WERI-Rb-1 (cell line): ENCODE measurements around the gene CMSS1.
"Not testable (repeated sequence)": the region's sequence is repeated elsewhere in the genome, so short reads cannot be mapped to it uniquely, and the experiment has no call there.

Source experiments
- DNase-seq: peaks from one replicate; pipeline ENCODE4 v3.0.0-alpha.2; 2020
- H3K27ac ChIP-seq: fragments of 250-450 bp; sonication (Bioruptor Pico); 2 replicates; pipeline ENCODE4 v1.5.1; 2020; ENCODE audit warnings: mild to moderate bottlenecking, moderate library complexity
- H3K27me3 ChIP-seq: fragments of 250-450 bp; sonication (Bioruptor Pico); 2 replicates; pipeline ENCODE4 v1.5.1; 2021; ENCODE audit warnings: mild to moderate bottlenecking, low read depth, moderate library complexity; ENCODE audit not compliant: insufficient read depth, severe bottlenecking
- H3K36me3 ChIP-seq: fragments of 250-450 bp; sonication (Bioruptor Pico); 2 replicates; pipeline ENCODE4 v1.5.1; 2020; ENCODE audit warnings: mild to moderate bottlenecking, moderate library complexity
- H3K4me3 ChIP-seq: 2 replicates; pipeline ENCODE4 v1.5.1; 2011; ENCODE audit warnings: low read depth, mild to moderate bottlenecking, control low read depth, low read length
- H3K9me3 ChIP-seq: fragments of 250-450 bp; sonication (Bioruptor Pico); 2 replicates; pipeline ENCODE4 v1.5.1; 2021; ENCODE audit warnings: mild to moderate bottlenecking, moderate library complexity; ENCODE audit not compliant: severe bottlenecking
- TF ChIP-seq, protein P1 (sequence below): IDR thresholded peaks from 2 replicates; pipeline ENCODE4 v1.5.1; 2011; ENCODE audit warnings: low read depth, mild to moderate bottlenecking, control low read depth, inconsistent platforms, low read length

CMSS1 gene

DNA sequence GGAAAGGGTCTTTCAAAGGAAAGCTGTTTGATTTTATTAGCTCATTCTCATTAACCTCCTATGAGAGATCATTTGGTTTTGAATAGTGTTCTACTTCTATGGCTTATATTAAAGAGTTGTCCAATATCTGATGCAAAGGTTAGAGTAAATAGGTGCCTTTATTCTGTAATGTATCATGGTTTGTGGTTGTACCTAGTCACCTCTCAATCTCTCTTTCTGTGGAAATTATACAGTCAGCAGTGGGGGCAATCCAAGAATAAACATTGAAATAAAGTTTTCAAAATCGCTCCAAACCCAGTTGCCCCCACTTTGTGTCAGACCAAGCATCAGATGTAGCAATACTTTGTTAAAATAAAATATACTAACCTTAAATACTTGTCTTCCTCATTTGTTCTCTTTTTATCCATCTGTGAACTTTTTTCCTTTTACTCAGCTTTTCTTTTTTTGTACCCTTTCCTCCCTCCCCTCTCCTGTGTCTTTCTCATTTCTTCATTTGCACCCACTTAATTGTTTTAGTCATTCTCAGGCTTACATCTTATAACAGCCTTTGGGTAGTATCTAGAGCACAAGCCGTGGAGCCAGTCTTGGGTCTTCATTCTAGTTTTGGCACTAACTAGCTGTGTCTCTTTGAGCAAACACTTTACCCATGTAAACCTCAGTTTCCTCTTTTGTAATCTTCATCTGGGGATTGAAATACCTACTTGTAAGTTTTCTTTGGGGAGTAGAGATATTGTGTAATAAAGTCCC lies 16.7 kb downstream of the CMSS1 start:
- no peaks in the 10 kb centered on the region for H3K36me3 ChIP-seq
- H3K4me3 ChIP-seq, result no peak overlapping the region
- H3K27me3 ChIP-seq, result no peaks in the 10 kb centered on the region
- no peak for DNase-seq
- no peaks in the 10 kb centered on the region for H3K9me3 ChIP-seq
- TF ChIP-seq, protein P1, sequence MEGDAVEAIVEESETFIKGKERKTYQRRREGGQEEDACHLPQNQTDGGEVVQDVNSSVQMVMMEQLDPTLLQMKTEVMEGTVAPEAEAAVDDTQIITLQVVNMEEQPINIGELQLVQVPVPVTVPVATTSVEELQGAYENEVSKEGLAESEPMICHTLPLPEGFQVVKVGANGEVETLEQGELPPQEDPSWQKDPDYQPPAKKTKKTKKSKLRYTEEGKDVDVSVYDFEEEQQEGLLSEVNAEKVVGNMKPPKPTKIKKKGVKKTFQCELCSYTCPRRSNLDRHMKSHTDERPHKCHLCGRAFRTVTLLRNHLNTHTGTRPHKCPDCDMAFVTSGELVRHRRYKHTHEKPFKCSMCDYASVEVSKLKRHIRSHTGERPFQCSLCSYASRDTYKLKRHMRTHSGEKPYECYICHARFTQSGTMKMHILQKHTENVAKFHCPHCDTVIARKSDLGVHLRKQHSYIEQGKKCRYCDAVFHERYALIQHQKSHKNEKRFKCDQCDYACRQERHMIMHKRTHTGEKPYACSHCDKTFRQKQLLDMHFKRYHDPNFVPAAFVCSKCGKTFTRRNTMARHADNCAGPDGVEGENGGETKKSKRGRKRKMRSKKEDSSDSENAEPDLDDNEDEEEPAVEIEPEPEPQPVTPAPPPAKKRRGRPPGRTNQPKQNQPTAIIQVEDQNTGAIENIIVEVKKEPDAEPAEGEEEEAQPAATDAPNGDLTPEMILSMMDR, result no peak
- H3K27ac ChIP-seq, result no peak overlapping the region

DNA sequence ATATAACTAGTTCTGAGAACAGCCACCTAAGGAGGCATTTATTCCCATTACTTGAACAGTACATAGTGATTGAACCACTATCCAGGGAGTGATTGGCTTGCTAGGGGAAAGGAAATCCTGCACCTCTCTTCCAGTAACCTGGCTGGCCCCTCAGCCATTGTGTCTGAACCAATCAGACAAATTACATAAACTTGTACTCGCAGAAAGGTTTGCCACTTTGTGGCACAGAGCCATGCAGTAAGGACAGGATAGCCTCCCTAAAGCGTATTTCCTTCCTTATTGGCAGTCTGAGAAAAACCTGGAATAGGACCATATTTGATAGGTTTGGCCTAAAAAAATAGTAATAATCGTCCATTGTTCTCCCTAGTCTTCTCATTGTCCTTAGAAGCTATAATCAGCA lies 19.0 kb downstream of the CMSS1 start:
- Histone ChIP-seq H3K4me3 (no peak overlapping the region), H3K36me3 (no peaks in the 10 kb centered on the region; the same call in 1 of the 2 replicates), H3K27ac (peak overlapping the region; percentile 64), H3K9me3 (no peaks in the 10 kb centered on the region), H3K27me3 (no peaks in the 10 kb centered on the region)
- TF ChIP-seq, protein P1, result no peak
- no peak for DNase-seq

DNA sequence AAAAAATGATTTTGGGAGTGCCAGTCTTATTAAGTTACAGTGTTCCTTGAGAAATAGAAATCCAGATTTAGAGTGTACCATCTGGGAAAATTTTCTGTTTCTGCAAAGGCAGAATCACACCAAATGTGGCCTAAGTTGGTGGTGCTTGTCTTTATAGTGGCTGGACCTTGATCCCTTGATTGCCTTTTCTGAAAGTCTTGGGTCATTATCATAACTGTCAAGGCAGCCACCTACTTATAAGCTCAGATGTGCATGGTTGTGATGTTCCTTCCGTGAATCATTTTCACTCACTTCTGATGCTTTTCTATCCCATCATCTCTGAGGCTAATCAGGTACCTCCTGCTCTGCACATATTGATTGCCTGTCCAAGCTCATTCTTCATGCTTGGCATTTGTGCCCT lies 20.1 kb downstream of the CMSS1 start:
- no peak overlapping the region for H3K4me3 ChIP-seq
- TF ChIP-seq, protein P1, result no peak
- no peak overlapping the region for H3K27ac ChIP-seq
- no peaks in the 10 kb centered on the region; the same call in 1 of the 2 replicates for H3K36me3 ChIP-seq
- H3K9me3 ChIP-seq, result no peaks in the 10 kb centered on the region
- H3K27me3 ChIP-seq, result no peaks in the 10 kb centered on the region
- DNase-seq, result no peak

DNA sequence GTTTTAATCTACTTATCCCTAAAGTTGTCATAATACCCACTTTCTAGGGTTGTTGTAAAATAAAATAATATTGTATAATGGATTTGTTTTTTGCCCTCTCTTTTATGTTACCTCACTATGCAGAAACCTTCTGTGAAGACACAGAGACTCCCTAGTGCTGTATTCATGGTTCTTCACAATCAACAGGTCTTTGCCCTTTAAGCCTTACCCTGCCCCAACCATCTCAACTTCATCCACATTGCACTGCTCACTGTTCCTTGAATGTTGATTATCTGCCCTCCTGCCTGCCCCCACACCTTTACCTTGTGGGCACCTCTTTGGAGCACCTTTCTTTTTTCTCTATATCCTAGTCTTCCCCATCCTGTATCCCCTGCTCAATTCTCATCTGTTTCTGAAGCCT lies 21.1 kb downstream of the CMSS1 start:
- Histone ChIP-seq H3K36me3 (no peaks in the 10 kb centered on the region; the same call in 1 of the 2 replicates), H3K4me3 (no peak overlapping the region), H3K9me3 (no peaks in the 10 kb centered on the region), H3K27ac (no peak overlapping the region), H3K27me3 (no peaks in the 10 kb centered on the region)
- no peak for DNase-seq
- TF ChIP-seq, protein P1, result no peak

DNA sequence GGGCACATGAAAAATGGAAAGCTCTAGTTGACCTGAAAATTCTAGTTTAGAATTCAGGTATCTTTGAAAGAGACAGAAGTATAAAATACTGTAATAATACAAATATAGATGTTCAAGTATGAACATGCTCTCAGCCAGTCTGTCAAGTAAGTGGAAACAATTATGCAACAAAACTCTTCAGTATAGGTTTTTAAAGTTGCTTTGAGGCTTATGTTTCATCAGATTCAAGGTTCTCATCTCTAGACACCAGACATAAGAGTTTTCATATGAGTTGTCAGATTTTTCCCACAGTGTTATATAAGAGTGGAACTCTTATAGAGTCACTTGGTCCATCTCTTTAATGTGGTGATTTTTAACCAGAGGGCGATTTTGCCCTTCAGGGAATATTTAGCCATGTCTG lies 22.0 kb downstream of the CMSS1 start:
- no peaks in the 10 kb centered on the region; the same call in 1 of the 2 replicates for H3K36me3 ChIP-seq
- H3K27ac ChIP-seq, result no peak overlapping the region
- no peak overlapping the region for H3K4me3 ChIP-seq
- H3K9me3 ChIP-seq, result no peaks in the 10 kb centered on the region
- no peaks in the 10 kb centered on the region for H3K27me3 ChIP-seq
- TF ChIP-seq, protein P1, result no peak
- no peak for DNase-seq

DNA sequence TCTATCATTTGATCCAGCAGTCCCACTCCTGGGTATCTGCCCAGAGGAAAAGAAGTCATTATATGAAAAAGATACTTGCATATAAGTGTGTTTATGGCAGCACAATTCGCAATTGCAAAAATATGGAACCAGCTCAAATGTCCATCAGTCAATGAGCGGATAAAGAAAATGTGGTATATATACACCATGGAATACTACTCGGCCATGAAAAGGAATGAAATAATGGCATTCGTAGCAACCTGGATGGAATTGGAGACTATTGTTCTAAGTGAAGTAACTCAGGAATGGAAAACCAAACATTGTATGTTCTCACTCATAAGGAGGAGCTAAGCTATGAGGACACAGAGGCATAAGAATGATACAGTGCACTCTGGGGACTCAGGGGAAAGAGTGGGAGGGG lies 24.3 kb downstream of the CMSS1 start:
- H3K9me3 ChIP-seq, H3K36me3 ChIP-seq, H3K4me3 ChIP-seq, H3K27me3 ChIP-seq, H3K27ac ChIP-seq, DNase-seq: not testable (repeated sequence)
